CD4-positive, alpha-beta memory T cell (primary cell): ENCODE data around the gene LRRC70. TPM values are rescaled to one million over a fixed set of nuclear protein-coding genes. Genes with fewer than 3 reads are reported as not detected.

Experiments
- CTCF ChIA-PET: fragments of 350-600 bp; sonication (Branson Sonifier 250); formaldehyde crosslinking; loops from one replicate; lab custom pipeline; 2021; ENCODE audit warnings: inconsistent platforms; ENCODE audit not compliant: partially characterized antibody; lab: Charles Lee
- POLR2A ChIA-PET: fragments of 350-600 bp; sonication (Branson Sonifier 250); formaldehyde crosslinking; loops from one replicate; lab custom pipeline; 2021; ENCODE audit not compliant: partially characterized antibody; lab: Charles Lee
- DNase-seq, 5 donors: peaks; one replicate each; pipeline versions ENCODE4 v3.0.0 to v3.0.0-alpha.2; 2020 to 2022; ENCODE audit warnings: mixed read lengths in 1 of 5
- H3K27ac ChIP-seq: one replicate; pipeline ENCODE4 v1.7.0; 2013; ENCODE audit warnings: low read depth, low read length
- H3K27me3 ChIP-seq: 2 replicates; pipeline ENCODE4 v1.7.0; 2013; ENCODE audit warnings: mild to moderate bottlenecking, low read length, moderate library complexity; ENCODE audit not compliant: insufficient read depth
- H3K36me3 ChIP-seq: 2 replicates; pipeline ENCODE4 v1.7.0; 2013; ENCODE audit warnings: mild to moderate bottlenecking, low read length, moderate library complexity; ENCODE audit not compliant: insufficient read depth
- H3K4me1 ChIP-seq: 2 replicates; pipeline ENCODE4 v1.7.0; 2013; ENCODE audit warnings: mild to moderate bottlenecking, low read length, moderate library complexity; ENCODE audit not compliant: insufficient read depth
- H3K4me3 ChIP-seq, 2 donors: one replicate each; pipeline ENCODE4 v1.7.0; 2013; ENCODE audit warnings: low read length in 2 of 2, mild to moderate bottlenecking in 1 of 2
- H3K9me3 ChIP-seq, 2 donors: one replicate each; pipeline ENCODE4 v1.7.0; 2013; ENCODE audit warnings: low read length in 2 of 2, control low read depth in 1 of 2; ENCODE audit not compliant: control insufficient read depth in 1 of 2
- H3K27ac Mint-ChIP-seq, 7 donors: one replicate each; pipeline ENCODE4 v1.8.0; 2020 to 2021; ENCODE audit warnings: mixed read lengths in 7 of 7, mild to moderate bottlenecking in 6 of 7, inconsistent platforms in 3 of 7, moderate library complexity in 3 of 7
- H3K27me3 Mint-ChIP-seq, 2 donors: one replicate each; pipeline ENCODE4 v1.8.0; 2020 to 2021; ENCODE audit warnings: mixed read lengths in 2 of 2
- H3K36me3 Mint-ChIP-seq, 2 donors: one replicate each; pipeline ENCODE4 v1.8.0; 2020 to 2021; ENCODE audit warnings: mixed read lengths in 2 of 2, inconsistent platforms in 1 of 2, mild to moderate bottlenecking in 1 of 2
- H3K4me1 Mint-ChIP-seq, 4 donors: one replicate each; pipeline ENCODE4 v1.8.0; 2020 to 2021; ENCODE audit warnings: mixed read lengths in 4 of 4, mild to moderate bottlenecking in 1 of 4
- H3K4me3 Mint-ChIP-seq, 8 donors: one replicate each; pipeline ENCODE4 v1.8.0; 2020 to 2021; ENCODE audit warnings: mixed read lengths in 8 of 8, mild to moderate bottlenecking in 7 of 8, moderate library complexity in 6 of 8, inconsistent platforms in 3 of 8
- H3K9me3 Mint-ChIP-seq, 8 donors: one replicate each; pipeline ENCODE4 v1.8.0; 2020 to 2021; ENCODE audit warnings: mixed read lengths in 8 of 8, mild to moderate bottlenecking in 5 of 8, inconsistent platforms in 3 of 8, moderate library complexity in 1 of 8
- intact Hi-C: fragments of 100-400 bp; cut with micrococcal nuclease; formaldehyde crosslinking; loops from one replicate; pipeline ENCODE4 v1.15.1; 2023
- polyA plus RNA-seq, 2 donors: library from polyadenylated mRNA; unstranded; fragments of 300-500 nt; fragmentation: Illumina TruSeq; gene quantifications; one replicate each; pipeline ENCODE4 v1.2.3, GENCODE V29; 2021
- total RNA-seq, 2 experiments: library from RNA; stranded (reverse); gene quantifications; one replicate each; pipeline ENCODE4 v1.2.3, GENCODE V29; 2021

The LRRC70 gene
- total and polyA plus RNA-seq, 4 experiments from 2014 or later, result 0.17 to 1.4 (median 0.58) TPM

GRCh38 chr5:62592558-62592957, 13.9 kb downstream of the LRRC70 start:
- no peak overlapping the region for H3K4me3 ChIP-seq
- Mint-ChIP-seq H3K4me3 (no peak overlapping the region), H3K4me1 (peaks cover 0 to 13% (median 5%) of the 10 kb centered on the region in 4 donors), H3K27ac (no peak overlapping the region), H3K36me3 (peaks cover 34 to 50% of the 10 kb centered on the region in 2 donors), H3K27me3 (no peaks in the 10 kb centered on the region), H3K9me3 (no peaks in the 10 kb centered on the region)
- no peak overlapping the region for H3K27ac ChIP-seq
- ChIA-PET CTCF (no interaction called here), POLR2A (no interaction called here)
- H3K36me3 ChIP-seq, result no peaks in the 10 kb centered on the region
- intact Hi-C loops, result no loop called here
- H3K9me3 ChIP-seq, result no peaks in the 10 kb centered on the region
- H3K4me1 ChIP-seq, result no peaks in the 10 kb centered on the region
- no peak for DNase-seq
- no peaks in the 10 kb centered on the region for H3K27me3 ChIP-seq

- Mint-ChIP-seq H3K4me1 (peaks cover 0 to 13% (median 5%) of the 10 kb centered on the region in 4 donors), H3K4me3 (no peak overlapping the region), H3K36me3 (peaks cover 36 to 45% of the 10 kb centered on the region in 2 donors), H3K9me3 (no peaks in the 10 kb centered on the region), H3K27ac (peak overlapping the region in 2 of 7 donors; percentile 43 to 65), H3K27me3 (no peaks in the 10 kb centered on the region)
- POLR2A ChIA-PET, result no interaction called here
- H3K36me3 ChIP-seq, result no peaks in the 10 kb centered on the region
- H3K4me1 ChIP-seq, result no peaks in the 10 kb centered on the region
- no peak overlapping the region for H3K4me3 ChIP-seq
- H3K27me3 ChIP-seq, result no peaks in the 10 kb centered on the region
- CTCF ChIA-PET, result no interaction called here
- intact Hi-C loops, result no loop called here
- H3K27ac ChIP-seq, result no peak overlapping the region
- no peaks in the 10 kb centered on the region for H3K9me3 ChIP-seq
- DNase-seq, result no peak
These were observed 14.7 kb downstream of the LRRC70 start for GRCh38 chr5:62593331-62593730.

GRCh38 chr5:62594364-62594984, 15.9 kb downstream of the LRRC70 start:
- H3K9me3 Mint-ChIP-seq, result no peaks in the 10 kb centered on the region
- no peaks in the 10 kb centered on the region for H3K4me1 ChIP-seq
- no peak overlapping the region for H3K4me3 ChIP-seq
- peak overlapping the region in 1 of 7 donors; percentile 43 for H3K27ac Mint-ChIP-seq
- CTCF ChIA-PET, result interaction anchor here (0.6 to 1.0 kb wide), 3 partner anchors 11 to 116 kb away, joined by 3 to 4 read pairs (median 3); partner anchors contain the start of gene LRRC70
- intact Hi-C loops, result no loop called here
- peaks cover 30 to 34% of the 10 kb centered on the region in 2 donors for H3K36me3 Mint-ChIP-seq
- H3K27ac ChIP-seq, result no peak overlapping the region
- no peaks in the 10 kb centered on the region for H3K36me3 ChIP-seq
- no peaks in the 10 kb centered on the region for H3K27me3 ChIP-seq
- H3K4me1 Mint-ChIP-seq, result peaks cover 0 to 8% (median 2%) of the 10 kb centered on the region in 4 donors
- H3K27me3 Mint-ChIP-seq, result no peaks in the 10 kb centered on the region
- DNase-seq, result no peak
- POLR2A ChIA-PET, result no interaction called here
- no peaks in the 10 kb centered on the region for H3K9me3 ChIP-seq
- H3K4me3 Mint-ChIP-seq, result no peak overlapping the region

DNA sequence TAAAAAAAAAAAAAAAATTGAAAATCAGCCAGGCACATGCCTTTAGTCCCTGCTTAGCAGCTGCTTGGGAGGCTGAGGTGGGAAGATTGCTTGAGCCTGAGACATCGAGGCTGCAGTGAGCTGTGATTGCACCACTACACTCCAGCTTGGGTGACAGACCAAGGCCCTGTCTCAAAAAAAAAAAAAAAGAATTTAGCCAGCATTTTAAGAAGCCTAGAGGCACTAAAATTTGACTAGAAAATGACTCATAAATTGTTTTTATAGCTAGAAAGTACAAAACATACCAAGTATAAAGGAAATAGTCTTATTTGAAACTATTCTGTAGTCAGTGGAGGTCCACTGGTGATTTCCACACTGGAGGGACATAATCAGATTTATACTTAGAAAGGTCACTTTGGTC, 17.5 kb downstream of the LRRC70 start:
- no peak overlapping the region for H3K27ac Mint-ChIP-seq
- Histone ChIP-seq H3K27me3 (no peaks in the 10 kb centered on the region), H3K27ac (no peak overlapping the region), H3K9me3 (no peaks in the 10 kb centered on the region), H3K36me3 (no peaks in the 10 kb centered on the region), H3K4me3 (no peak overlapping the region), H3K4me1 (no peaks in the 10 kb centered on the region)
- H3K36me3 Mint-ChIP-seq, result peaks cover 28 to 30% of the 10 kb centered on the region in 2 donors
- H3K9me3 Mint-ChIP-seq, result no peaks in the 10 kb centered on the region
- intact Hi-C loops, result no loop called here
- ChIA-PET CTCF (no interaction called here), POLR2A (no interaction called here)
- H3K27me3 Mint-ChIP-seq, result no peaks in the 10 kb centered on the region
- H3K4me3 Mint-ChIP-seq, result no peak overlapping the region
- no peak for DNase-seq
- peaks cover 0 to 8% (median 5%) of the 10 kb centered on the region in 4 donors for H3K4me1 Mint-ChIP-seq

DNA sequence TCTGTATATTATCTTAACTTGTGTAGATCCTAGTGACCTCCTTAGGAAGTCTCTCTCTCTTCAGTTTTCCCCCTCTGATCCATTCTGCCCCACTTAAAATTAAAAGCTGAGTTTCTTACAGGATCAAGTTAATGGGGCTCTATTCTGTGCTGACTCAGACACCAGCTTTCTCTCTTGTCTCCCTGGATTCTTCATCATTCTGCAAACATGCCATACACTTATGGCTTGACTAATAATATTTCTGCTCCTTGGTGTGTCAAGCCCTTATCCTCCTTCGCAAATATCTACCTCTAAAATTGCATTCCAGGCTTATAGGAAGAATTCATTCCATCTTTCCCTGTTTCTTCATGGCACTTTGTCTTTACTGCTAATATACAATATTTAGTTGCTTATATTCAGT, 18.1 kb downstream of the LRRC70 start:
- no peak overlapping the region for H3K27ac ChIP-seq
- ChIA-PET CTCF (no interaction called here), POLR2A (no interaction called here)
- H3K9me3 ChIP-seq, result no peaks in the 10 kb centered on the region
- no peaks in the 10 kb centered on the region for H3K36me3 ChIP-seq
- no peaks in the 10 kb centered on the region for H3K4me1 ChIP-seq
- no peaks in the 10 kb centered on the region for H3K27me3 ChIP-seq
- no peak for DNase-seq
- no peak overlapping the region for H3K27ac Mint-ChIP-seq
- H3K36me3 Mint-ChIP-seq, result peaks cover 25 to 26% of the 10 kb centered on the region in 2 donors
- no peak overlapping the region for H3K4me3 Mint-ChIP-seq
- H3K4me1 Mint-ChIP-seq, result peaks cover 0 to 8% (median 6%) of the 10 kb centered on the region in 4 donors
- intact Hi-C loops, result no loop called here
- no peak overlapping the region for H3K4me3 ChIP-seq
- no peaks in the 10 kb centered on the region for H3K9me3 Mint-ChIP-seq
- H3K27me3 Mint-ChIP-seq, result no peaks in the 10 kb centered on the region

GRCh38 chr5:62597314-62597713, 18.7 kb downstream of the LRRC70 start:
- Mint-ChIP-seq H3K9me3 (no peaks in the 10 kb centered on the region), H3K27ac (peak overlapping the region in 1 of 7 donors; percentile 57), H3K27me3 (no peaks in the 10 kb centered on the region), H3K4me1 (peaks cover 0 to 12% (median 6%) of the 10 kb centered on the region in 4 donors), H3K36me3 (peaks cover 20 to 24% of the 10 kb centered on the region in 2 donors), H3K4me3 (no peak overlapping the region)
- Histone ChIP-seq H3K4me1 (no peaks in the 10 kb centered on the region), H3K27me3 (no peaks in the 10 kb centered on the region), H3K27ac (no peak overlapping the region), H3K36me3 (no peaks in the 10 kb centered on the region), H3K4me3 (no peak overlapping the region), H3K9me3 (no peaks in the 10 kb centered on the region)
- no peak for DNase-seq
- ChIA-PET POLR2A (no interaction called here), CTCF (no interaction called here)
- intact Hi-C loops, result no loop called here

DNA sequence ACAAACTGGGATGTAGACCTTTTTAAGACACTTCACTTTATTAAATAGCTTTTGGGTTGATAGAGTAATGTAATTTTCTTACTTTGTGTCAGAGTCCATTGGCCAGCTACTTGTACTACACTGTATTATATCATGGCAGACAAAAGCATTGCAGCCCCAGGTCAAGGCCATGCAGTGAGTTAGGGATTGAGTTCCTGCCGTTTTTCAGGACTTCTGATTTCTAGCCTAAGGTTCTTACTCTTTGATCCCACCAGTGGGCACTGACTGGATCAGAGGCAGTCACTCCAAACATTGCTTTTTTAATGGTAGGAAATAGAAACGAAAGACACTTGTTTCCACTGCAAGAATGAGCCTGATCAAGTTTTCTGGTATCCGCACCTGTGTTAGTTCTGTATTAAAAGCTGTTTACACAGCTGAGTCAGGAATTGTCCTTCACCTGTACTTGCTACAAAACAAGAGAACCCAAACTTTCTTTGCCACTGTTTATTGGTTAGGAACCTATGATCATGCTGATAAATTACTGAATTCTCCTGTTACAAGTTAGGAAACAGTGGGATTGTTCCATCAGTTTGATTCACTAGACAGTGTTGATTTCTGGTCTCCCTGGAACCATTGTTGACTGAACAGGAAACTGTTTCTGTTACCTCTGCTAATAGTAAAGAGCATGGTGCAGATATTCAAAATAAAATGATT, 22.1 kb downstream of the LRRC70 start:
- no peaks in the 10 kb centered on the region for H3K9me3 Mint-ChIP-seq
- peaks cover 5% of the 10 kb centered on the region for H3K36me3 ChIP-seq
- peaks cover 10 to 12% of the 10 kb centered on the region in 2 donors for H3K36me3 Mint-ChIP-seq
- ChIA-PET POLR2A (no interaction called here), CTCF (no interaction called here)
- no peak overlapping the region for H3K27ac ChIP-seq
- no peak for DNase-seq
- peaks cover 5 to 7% (median 5%) of the 10 kb centered on the region in 4 donors for H3K4me1 Mint-ChIP-seq
- no peak overlapping the region for H3K4me3 Mint-ChIP-seq
- H3K27ac Mint-ChIP-seq, result no peak overlapping the region
- no peaks in the 10 kb centered on the region for H3K27me3 ChIP-seq
- H3K4me3 ChIP-seq, result no peak overlapping the region
- no peaks in the 10 kb centered on the region for H3K9me3 ChIP-seq
- intact Hi-C loops, result no loop called here
- no peaks in the 10 kb centered on the region for H3K27me3 Mint-ChIP-seq
- peaks cover 5% of the 10 kb centered on the region for H3K4me1 ChIP-seq
